DMS79 (cell line): ENCODE measurements around the gene GFOD1.
A peak's percentile ranks its signal among the peaks of the same experiment; 100 is the strongest.

Experiments
- DNase-seq: peaks from one replicate; lab custom pipeline; 2025; lab: John Stamatoyannopoulos, UW

The GFOD1 gene, protein sequence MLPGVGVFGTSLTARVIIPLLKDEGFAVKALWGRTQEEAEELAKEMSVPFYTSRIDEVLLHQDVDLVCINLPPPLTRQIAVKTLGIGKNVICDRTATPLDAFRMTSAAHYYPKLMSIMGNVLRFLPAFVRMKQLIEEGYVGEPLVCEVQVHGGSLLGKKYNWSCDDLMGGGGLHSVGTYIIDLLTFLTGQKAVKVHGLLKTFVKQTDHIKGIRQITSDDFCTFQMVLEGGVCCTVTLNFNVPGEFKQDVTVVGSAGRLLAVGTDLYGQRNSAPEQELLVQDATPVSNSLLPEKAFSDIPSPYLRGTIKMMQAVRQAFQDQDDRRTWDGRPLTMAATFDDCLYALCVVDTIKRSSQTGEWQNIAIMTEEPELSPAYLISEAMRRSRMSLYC

DNA sequence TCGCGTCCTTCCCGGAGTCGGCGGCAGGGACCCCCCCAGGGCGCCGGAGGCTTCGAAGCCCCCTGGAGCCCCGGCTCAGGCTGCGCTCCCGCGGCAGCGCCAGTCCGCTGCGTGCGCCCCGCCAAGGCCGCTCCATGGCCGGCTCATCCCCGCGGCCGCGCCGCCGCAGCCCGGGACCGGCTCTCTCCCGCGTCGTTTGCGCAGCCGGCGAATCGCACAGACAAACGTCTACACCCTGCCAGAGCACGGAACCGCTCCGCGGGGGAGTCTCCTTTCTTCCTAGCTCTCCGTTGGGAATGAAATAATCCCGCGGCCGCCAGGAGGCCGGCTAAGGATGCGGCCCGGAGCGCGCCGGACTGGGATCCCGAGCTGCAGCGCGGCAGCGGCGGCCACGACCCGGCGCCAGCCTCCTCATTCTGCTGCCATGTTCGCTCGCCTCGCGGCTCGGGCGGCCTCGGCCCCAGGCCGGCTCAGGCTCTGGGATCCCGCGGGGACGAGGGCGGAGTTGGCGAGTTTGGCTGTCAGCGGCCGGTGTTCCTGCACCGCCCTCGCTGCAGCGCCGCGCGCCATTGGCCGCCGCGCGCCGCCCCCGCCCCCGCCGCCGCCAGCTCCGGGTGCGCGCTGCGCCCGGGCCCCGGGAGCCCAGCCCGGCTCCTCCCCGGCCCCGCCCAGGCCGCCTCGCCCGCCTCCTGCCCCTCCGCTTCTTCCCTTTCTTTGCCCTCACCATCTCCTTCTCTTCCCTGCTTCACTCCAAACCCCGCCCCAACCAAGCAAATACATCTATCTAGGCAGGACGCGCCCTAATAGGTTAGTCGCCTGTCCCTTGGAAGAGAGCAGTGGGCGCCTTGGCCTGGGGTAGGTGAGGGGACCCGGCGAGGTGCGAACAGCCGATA lies at the start of gene GFOD1:
Gene GFOD1, minus strand, starts transcription at position 479 of the 893 bp plus-strand sequence. CDS start 710 bp downstream, outside the sequence.
- peak; percentile 32 for DNase-seq

DNA sequence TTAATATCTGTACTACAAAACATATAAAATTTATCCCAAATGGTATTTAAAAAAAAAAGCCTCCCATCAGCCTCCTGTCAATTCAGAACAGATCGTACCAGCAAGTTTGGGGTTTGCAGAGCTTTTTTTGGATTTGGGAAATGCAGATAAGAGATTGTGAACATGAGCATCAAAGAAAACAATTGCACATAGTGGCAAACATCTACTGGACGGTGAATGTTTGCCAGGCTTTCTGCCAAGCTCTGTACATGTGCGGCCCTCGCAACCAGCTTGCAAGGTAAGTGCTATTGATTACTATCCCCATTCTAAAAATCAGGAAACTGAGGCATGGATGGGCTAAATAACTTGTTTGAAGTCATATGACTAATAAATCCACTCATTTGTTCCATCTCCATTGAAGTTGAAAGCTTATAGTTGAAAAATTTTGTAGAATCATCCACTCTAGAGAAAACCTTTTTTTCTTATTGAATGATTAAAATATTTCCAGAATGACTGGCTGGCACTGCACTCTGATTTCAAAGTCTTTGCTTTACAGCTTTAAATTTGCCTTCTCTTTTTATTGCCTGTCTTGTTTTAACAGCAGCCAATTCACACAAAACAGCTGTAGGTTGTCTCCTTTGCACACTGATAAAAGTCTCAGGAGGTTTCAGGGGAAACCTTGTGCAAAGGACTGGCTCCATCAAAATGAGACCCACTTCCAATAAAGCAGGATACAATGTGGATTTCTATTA lies 49.6 kb upstream of the GFOD1 start:
- no peak for DNase-seq

DNA sequence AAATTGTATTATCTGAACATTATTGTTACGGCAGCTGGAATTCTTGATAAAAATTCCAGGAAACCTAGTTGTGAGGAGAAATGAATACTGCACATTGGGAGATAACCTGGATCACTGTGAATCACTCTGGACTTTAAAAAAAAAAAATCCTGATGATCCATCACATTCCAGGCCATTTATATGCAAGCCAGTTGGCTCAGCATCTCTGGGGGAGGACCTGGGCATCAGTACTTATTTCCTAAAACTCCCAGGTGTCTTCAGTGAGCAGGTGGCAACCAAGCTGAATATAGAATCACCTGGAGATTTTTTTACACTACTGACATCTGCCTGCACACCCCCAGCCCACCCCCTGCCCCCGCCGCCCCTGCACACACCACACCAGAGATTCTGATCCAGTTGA lies 47.9 kb upstream of the GFOD1 start:
- no peak for DNase-seq

DNA sequence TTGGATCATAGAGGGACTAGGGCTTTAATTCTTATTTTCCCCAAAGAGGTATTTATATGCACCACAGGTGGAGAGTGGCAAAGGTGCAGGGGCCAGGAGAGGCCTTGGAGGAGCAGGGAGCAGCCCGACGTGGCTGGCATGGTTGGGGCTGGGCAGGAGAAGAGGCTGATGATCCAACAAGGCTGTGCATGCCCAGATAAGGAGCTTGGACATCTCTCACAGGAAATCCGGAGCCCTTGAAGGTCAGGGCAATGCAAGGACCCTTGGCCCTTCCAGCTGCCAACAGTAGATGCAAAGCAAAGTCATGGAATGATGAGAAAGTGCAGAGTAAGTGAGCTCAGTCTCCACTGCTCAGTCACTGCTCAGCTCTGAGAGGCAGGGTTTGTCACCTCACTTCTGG lies 47.1 kb upstream of the GFOD1 start:
- no peak for DNase-seq

DNA sequence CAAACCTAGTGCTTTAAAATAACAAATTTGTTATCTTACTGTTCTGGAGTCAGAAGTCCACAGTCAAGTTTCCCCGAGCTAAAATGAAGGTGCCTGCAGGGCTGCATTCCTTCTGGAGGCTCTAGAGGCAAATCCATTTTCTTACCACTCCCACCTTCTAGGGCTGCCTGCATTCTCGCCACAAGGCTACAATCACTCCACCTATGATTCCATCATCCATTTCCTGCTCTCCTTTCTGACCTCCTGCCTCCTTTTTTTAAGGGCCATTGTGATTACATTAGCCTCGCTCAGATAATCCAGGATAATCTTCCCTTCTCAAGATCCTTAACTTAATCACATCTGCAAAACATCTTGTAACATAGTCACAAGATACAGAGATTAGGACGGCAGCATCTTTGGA lies 44.6 kb upstream of the GFOD1 start:
- DNase-seq: no peak

DNA sequence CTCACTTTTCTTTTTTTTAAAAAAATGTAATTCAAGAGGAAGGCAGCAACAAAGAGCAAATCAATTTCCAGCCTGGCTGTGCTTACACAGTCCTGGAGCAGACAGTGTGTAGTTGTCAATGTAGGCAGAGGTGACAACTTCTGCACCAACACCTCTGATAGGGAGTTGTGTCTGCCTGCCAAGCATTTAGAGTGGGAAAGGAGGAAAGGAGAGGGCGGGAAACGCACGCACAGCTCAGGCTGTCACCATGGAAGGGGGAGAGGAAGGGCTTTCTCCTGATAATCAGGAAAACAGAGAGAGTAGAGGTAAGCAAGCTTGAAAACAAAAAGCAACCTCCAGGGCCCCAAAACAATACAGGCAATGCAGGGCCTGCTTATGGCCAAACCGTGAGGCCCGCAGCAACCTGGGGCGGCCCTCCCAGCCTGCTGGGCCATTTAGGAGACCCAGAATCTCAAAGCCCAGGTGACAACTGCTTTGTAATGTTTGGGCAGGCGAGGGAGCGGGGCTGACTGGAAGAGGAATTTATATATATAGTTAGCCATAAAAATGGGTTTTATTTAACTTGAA lies 41.5 kb upstream of the GFOD1 start:
- no peak for DNase-seq

DNA sequence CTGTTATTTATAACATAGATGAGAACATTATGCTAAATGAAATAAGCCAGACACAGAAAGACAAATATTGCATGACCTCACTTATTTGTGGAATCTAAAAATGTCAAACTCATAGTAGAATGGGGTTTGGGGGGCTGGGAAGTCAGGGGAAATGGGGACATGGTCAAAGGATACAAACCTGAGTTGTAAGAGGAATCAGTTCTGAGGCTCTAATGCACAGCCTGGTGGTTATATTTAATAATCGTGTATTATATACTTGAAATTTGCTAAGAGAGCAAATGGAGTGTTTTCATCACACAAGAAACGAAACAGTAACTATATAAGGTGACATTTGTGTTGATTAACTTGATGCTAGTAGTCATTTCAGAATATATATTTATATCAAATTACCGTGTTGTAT lies 40.8 kb upstream of the GFOD1 start:
- DNase-seq: no peak

DNA sequence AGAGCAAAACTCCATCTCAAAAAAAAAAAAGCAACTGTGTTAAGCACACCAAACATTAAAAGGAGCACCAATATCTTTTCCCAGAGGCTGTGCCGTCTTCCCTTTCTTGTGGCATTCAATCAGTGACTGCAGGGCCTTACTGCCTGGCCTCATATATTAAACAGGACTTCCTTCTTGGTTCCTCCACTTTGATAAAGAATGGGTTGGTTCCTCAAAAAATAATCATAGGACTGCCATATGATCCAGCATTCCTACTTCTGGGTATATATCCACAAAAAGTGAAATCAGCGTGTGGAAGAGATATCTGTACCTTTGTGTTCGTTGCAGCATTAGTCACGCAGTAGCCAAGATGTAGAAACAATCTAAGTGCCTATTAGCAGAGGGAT lies 40.3 kb upstream of the GFOD1 start:
- no peak for DNase-seq

DNA sequence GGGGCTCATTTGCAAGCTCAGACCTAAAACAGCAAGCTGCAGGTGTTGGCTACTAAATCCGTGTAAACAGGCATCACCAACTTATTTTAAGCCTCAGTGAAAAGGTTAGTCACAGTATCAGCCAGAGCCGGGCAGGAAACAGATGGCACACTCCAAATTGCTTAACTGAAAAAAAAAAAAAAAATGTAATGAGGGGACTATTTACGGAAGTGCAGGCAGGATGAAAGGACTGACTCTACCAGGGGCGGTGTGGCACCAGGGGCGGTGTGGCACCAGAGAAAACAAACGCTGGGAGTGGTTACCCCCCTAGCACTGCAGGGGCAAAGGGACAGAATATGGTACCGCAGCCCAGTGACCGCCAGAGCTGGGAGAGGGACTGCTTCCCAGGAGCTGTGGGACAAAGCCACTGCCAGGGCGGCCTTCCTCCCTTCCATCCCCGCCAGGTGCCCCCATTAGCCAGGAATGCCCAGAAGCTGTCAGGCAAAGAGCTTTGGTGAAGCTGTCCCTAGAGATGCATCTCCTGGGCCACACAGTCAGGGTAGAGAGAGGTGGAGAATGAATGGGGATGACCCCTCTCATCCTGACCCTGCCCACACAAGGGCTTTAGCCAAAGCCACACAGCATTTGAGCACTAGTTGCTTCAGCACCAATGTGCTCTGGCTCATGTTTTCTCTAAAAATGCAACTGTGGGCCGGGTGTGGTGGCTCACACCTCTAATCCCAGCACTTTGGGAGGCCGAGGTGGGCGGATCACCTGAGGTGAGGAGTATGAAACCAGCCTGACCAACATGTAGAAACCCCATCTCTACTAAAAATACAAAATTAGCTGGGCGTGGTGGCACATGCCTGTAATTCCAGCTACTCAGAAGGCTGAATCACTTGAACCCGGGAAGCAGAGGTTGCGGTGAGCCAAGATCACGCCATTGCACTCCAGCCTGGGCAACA lies 39.6 kb upstream of the GFOD1 start:
- no peak for DNase-seq

DNA sequence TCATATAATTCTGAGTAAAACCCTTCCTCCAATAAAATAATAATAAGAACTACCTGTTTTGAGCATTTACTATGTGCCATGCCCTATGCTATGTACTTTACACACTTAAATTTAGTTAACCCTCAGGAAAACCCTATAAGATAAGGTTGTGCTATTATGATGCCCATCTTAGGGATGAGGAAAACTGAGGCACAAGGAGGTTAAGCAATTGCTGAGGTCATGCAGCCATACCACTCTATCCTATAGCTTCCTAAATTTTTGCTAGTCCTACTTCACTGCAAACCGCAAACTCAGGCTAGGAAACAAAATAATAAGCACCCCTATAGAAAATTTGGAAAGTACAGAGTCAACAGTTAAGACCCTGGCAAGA lies 38.9 kb upstream of the GFOD1 start:
- no peak for DNase-seq

DNA sequence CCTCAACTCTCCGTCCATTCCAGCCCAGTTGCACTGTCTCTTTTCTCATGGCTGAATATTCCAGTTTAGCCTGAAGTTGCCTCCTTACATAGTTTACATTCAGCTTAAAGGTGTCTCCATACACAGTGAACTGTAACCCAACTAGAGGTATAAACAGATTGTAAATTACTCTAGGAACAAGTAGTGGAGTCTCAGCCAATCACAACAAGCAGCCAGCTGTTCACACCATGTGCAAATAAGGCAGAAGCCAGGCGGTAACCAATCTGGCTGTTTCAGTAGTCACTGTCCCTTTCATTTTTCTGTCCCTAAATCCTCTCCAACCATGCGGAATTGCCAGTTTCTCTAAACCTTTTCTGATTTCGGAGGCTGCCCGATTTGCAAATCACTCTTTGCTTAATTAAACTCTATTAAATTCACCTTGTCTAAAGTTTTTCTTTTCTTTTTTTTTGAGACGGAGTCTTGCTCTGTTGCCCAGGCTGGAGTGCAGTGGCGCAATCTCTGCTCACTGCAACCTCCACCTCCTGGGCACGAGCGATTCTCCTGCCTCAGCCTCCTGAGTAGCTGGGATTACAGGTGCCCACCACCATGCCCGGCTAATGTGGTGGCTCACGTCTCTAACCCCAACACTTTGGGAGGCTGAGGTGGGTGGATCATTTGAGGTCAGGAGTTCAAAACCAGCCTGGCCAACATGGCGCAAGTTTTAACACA lies 37.6 kb upstream of the GFOD1 start:
- no peak for DNase-seq

DNA sequence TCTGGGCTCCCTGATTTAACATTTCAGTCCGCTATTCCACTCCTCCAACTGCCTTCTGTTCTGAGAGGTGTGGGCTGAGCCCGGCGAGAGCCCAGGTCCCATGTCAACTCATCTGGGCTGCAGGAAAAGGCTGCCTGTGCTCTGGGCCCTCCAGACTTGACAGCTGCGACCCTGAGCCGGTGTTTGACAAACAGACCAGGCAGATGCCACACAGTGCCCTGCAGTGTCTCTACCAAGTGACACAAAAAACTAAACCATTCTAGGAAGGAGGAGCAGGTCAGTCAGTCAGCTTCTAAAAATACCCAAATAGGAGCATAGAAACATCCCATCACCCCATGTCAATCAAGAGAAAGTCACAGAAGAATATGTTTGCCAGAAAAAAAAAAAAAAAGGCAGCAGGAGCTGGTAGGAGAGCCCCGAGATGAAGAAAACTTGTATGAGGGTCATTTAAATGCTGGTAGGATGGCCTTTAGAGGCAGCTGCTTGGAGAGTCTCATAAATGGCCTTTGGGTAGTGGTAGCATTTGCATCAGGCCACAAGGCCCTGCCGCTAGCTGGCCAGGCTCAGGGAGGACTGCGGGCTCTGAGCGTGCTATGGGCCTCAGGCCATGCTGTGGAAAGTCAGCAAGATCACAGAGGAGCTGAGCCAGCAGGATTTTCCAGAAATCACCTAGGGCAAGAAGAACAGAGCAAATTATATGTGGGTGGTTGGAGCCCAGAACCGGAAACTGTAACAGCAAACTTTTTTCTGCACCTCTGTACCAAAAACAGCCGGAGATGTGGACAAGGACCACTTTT lies 36.6 kb upstream of the GFOD1 start:
- DNase-seq: no peak

DNA sequence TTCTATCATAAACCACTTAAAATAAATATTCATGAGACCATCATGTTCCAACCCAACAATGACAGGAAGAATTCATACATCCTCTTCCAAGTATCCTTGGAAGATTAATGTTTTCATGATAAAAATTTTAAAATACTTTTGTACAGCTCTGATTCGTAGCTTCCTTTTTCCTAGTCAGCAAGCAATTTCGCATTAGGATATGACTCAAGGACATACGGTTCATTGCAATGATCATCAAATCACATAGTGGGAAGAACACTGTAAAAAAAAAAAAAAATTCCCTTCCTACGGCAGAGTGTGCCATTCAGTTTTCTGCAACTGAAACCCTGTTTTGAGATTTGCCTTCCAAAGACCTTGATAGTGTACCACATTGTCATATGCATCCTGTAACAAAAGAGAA lies 35.3 kb upstream of the GFOD1 start:
- DNase-seq: no peak

DNA sequence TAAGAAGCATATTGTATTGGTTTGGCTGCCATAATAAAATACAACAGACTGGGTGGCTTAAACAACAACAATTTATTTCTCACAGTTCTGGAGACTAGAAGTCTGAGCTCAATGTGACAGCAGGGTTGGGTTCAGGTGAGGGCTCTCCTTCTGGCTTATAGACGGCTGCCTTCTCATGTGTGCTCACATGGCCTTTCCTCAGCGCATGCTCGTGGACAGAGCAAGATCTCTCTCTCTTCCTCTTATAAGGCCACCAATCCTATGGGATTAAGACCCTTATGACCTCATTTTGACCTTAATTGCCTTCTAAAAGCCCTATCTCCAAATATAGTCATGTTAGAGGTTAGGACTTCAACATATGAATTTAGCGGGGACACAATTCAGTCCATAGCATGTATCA lies 32.4 kb upstream of the GFOD1 start:
- no peak for DNase-seq

DNA sequence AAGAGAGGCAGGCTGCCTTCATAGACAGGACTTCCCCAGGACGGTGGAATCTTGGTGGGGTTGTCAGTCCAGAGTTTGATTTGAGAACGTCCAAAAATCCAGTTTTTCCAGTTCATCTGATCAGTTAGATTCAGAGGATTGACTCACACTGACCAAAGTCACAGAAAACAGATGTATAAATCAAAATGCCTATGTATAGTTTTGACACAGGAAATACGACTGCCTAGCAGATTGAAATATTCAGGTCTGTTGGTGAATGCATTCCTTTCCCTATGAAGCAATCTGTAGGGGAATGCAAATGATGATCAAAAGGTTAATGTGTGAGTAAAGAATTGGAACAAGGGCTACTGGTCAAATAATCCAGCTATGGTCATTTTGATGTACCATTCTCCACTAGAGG lies 29.7 kb upstream of the GFOD1 start:
- no peak for DNase-seq

DNA sequence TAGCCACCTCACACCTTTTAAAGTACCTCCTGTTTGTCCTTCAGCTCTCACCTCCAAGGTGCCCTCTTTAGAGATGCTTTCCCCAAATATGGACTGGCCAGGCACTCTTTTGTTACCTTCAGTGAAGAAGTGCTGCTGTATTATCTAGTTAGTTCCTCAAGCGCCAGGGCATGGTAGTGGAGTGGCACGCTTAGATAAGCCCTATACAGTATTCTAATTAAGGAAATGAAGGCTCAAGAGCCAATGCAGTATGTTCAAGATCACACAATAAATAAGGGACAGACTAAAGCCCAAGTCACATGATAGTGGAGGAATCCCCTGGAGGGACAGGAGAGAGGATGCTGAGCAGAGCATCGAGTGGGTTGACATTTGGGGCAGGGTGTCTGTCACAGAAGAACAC lies 28.5 kb upstream of the GFOD1 start:
- no peak for DNase-seq

DNA sequence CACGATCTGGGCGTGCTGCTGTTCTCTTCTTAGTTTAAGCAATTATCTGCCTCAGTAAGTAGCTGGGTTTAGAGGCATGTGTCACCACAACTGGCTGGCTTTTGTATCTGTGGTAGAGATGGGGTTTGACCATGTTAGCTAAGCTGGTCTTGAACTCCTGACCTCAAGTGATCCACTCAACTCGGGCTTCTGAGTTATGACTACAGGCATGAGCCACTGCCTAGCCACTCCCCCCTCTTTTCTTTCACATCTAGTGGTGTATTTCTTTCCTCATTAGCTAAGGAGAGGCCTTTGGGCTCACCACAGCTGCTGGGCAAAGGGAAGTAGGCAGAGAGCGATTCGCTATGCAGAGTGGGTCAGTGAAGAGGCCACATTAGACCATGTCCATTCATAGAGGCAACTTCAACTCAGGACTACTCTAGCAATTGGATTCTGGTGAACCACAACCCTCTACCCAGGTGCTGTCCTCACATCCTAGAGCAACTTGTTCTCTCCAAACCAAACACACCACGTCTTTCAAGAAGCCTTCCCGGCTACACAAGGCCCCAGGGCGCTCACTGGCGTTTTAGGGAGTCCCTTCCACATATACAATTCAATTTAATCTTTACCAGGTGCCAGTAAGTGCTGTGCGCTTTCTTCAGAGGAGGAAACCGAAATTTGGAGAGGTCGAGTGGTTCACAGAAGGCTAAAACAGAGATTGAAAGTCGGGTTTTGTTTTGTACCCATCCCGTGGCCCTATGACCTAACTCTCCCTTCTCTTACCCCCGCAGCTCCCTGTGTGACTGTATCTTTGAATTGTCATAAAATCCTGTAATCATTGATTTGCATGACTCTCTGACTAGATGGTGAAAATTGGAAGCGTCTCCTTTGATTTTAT lies 26.5 kb upstream of the GFOD1 start:
- DNase-seq: no peak

DNA sequence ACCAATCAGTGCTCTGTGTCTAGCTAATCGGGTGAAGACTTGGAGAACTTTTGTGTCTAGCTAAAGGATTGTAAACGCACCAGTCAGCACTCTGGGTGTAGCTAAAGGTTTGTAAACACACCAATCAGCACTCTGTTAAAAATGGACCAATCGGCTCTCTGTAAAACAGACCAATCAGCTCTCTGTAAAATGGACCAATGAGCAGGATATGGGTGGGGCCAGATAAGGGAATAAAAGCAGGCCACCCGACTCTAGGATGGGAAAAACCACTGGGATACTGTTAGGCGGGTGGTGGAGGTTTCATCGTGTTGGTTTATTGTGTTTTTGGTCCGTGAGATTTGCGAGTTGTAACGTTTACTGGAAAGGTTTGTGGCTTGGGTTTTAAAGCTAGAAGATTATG lies 25.5 kb upstream of the GFOD1 start:
- no peak for DNase-seq
